Panc1 (cell line): ENCODE measurements around the gene RAB1B.

Source experiments
- POLR2AphosphoS5 ChIP-seq: IDR thresholded peaks from 2 replicates; pipeline ENCODE4 v1.6.1; 2012; ENCODE audit warnings: mild to moderate bottlenecking, low read depth, low read length, moderate library complexity
- TF ChIP-seq, protein P1 (sequence below): fragments of 450-650 bp; IDR thresholded peaks from 2 replicates; pipeline ENCODE4 v1.5.1; 2017; ENCODE audit warnings: mild to moderate bottlenecking
- TF ChIP-seq, protein P2 (sequence below), 2 experiments: IDR thresholded peaks; 2 replicates each; pipeline ENCODE4 v1.6.1; 2011 to 2012; ENCODE audit warnings: low read depth in 2 of 2, control low read depth in 1 of 2, low read length in 1 of 2, mild to moderate bottlenecking in 1 of 2, moderate library complexity in 1 of 2; ENCODE audit not compliant: insufficient read depth in 1 of 2

DNA sequence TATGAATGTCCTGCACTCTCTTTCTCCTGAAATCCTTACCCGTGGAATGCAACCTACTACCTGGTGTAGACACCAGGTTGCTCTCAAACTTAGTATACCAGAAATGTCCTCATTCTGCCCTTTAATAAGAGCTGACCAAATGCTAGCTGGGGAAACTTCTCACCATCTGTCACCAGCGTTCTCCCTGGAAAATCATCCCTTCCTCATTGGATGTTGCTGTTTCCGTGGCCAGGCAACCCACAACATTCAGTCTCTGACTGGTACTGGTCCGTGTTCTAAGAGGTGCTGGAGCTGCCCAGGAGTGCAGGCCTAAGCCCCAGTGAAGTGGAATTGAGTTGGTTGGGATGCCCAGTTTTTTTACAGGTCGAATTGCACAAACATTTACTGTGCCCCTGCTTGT lies 40.7 kb upstream of the RAB1B start:
- TF ChIP-seq, protein P1, sequence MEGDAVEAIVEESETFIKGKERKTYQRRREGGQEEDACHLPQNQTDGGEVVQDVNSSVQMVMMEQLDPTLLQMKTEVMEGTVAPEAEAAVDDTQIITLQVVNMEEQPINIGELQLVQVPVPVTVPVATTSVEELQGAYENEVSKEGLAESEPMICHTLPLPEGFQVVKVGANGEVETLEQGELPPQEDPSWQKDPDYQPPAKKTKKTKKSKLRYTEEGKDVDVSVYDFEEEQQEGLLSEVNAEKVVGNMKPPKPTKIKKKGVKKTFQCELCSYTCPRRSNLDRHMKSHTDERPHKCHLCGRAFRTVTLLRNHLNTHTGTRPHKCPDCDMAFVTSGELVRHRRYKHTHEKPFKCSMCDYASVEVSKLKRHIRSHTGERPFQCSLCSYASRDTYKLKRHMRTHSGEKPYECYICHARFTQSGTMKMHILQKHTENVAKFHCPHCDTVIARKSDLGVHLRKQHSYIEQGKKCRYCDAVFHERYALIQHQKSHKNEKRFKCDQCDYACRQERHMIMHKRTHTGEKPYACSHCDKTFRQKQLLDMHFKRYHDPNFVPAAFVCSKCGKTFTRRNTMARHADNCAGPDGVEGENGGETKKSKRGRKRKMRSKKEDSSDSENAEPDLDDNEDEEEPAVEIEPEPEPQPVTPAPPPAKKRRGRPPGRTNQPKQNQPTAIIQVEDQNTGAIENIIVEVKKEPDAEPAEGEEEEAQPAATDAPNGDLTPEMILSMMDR, result no peak
- TF ChIP-seq POLR2AphosphoS5, result no peak
- TF ChIP-seq, protein P2, sequence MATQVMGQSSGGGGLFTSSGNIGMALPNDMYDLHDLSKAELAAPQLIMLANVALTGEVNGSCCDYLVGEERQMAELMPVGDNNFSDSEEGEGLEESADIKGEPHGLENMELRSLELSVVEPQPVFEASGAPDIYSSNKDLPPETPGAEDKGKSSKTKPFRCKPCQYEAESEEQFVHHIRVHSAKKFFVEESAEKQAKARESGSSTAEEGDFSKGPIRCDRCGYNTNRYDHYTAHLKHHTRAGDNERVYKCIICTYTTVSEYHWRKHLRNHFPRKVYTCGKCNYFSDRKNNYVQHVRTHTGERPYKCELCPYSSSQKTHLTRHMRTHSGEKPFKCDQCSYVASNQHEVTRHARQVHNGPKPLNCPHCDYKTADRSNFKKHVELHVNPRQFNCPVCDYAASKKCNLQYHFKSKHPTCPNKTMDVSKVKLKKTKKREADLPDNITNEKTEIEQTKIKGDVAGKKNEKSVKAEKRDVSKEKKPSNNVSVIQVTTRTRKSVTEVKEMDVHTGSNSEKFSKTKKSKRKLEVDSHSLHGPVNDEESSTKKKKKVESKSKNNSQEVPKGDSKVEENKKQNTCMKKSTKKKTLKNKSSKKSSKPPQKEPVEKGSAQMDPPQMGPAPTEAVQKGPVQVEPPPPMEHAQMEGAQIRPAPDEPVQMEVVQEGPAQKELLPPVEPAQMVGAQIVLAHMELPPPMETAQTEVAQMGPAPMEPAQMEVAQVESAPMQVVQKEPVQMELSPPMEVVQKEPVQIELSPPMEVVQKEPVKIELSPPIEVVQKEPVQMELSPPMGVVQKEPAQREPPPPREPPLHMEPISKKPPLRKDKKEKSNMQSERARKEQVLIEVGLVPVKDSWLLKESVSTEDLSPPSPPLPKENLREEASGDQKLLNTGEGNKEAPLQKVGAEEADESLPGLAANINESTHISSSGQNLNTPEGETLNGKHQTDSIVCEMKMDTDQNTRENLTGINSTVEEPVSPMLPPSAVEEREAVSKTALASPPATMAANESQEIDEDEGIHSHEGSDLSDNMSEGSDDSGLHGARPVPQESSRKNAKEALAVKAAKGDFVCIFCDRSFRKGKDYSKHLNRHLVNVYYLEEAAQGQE (IDR thresholded peaks at IDR 0.05; ENCODE audit: insufficient read depth in 1 of 2, low read depth in 2 of 2, low read length in 1 of 2), result no peak
